A549 (cell line): ENCODE data around the gene HLA-DMA.

ENCODE experiments used
- CEBPB ChIP-seq, 2 experiments: fragments of >200 bp in 1 of 2; sonication (Bioruptor Twin) in 1 of 2; formaldehyde crosslinking in 1 of 2; IDR thresholded peaks; 2 replicates each; pipeline ENCODE4 v1.6.1; 2012 to 2016
- HDAC2 ChIP-seq: fragments of 200-600 bp; sonication (generic); IDR thresholded peaks from 2 replicates; pipeline ENCODE4 v1.6.1; 2016
- MYC ChIP-seq: IDR thresholded peaks from 2 replicates; pipeline ENCODE4 v1.6.1; 2012; ENCODE audit warnings: mild to moderate bottlenecking, inconsistent platforms, low read length, improper control_type of control experiment, borderline replicate concordance
- TF ChIP-seq, protein P1 (sequence below): fragments of >200 bp; sonication (Bioruptor Twin); formaldehyde crosslinking; IDR thresholded peaks from 3 replicates; pipeline ENCODE4 v1.5.1; 2016

GRCh38 chr6:32971242-32971580 lies 18.3 kb upstream of the HLA-DMA start:
- TF ChIP-seq MYC, result no peak
- no peak for TF ChIP-seq HDAC2
- TF ChIP-seq, protein P1, sequence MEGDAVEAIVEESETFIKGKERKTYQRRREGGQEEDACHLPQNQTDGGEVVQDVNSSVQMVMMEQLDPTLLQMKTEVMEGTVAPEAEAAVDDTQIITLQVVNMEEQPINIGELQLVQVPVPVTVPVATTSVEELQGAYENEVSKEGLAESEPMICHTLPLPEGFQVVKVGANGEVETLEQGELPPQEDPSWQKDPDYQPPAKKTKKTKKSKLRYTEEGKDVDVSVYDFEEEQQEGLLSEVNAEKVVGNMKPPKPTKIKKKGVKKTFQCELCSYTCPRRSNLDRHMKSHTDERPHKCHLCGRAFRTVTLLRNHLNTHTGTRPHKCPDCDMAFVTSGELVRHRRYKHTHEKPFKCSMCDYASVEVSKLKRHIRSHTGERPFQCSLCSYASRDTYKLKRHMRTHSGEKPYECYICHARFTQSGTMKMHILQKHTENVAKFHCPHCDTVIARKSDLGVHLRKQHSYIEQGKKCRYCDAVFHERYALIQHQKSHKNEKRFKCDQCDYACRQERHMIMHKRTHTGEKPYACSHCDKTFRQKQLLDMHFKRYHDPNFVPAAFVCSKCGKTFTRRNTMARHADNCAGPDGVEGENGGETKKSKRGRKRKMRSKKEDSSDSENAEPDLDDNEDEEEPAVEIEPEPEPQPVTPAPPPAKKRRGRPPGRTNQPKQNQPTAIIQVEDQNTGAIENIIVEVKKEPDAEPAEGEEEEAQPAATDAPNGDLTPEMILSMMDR, result no peak
- no peak for TF ChIP-seq CEBPB (IDR thresholded peaks at IDR 0.05)
